Liver (tissue), 9 donors: ENCODE measurements around the gene RUNX1. TPM values are rescaled to one million over a fixed set of nuclear protein-coding genes. Genes with fewer than 3 reads are reported as not detected.
"Not testable (repeated sequence)": the region's sequence is repeated elsewhere in the genome, so short reads cannot be mapped to it uniquely, and the experiment has no call there.

Experiments
- DNase-seq: peaks from one replicate; pipeline ENCODE4 v3.0.0-alpha.2; 2017; ENCODE audit warnings: low spot score
- H3K27ac ChIP-seq, 2 donors: one replicate each; pipeline ENCODE4 v1.7.0; 2013; ENCODE audit warnings: inconsistent platforms in 2 of 2, low read length in 2 of 2, control low read depth in 1 of 2, low read depth in 1 of 2, mild to moderate bottlenecking in 1 of 2
- H3K27me3 ChIP-seq, 4 donors: one replicate each; pipeline versions ENCODE4 v1.6.1 to v1.7.0; 2013; ENCODE audit warnings: low read length in 3 of 4, inconsistent platforms in 1 of 4, mild to moderate bottlenecking in 1 of 4, moderate library complexity in 1 of 4; ENCODE audit not compliant: control insufficient read depth in 4 of 4, insufficient read depth in 4 of 4
- H3K36me3 ChIP-seq, 4 donors: one replicate each; pipeline versions ENCODE4 v1.6.1 to v1.7.0; 2013; ENCODE audit warnings: low read length in 3 of 4, mild to moderate bottlenecking in 3 of 4, low read depth in 1 of 4, moderate library complexity in 1 of 4; ENCODE audit not compliant: control insufficient read depth in 4 of 4, insufficient read depth in 3 of 4
- H3K4me1 ChIP-seq, 4 donors: one replicate each; pipeline versions ENCODE4 v1.6.1 to v1.7.0; 2013; ENCODE audit warnings: low read length in 3 of 4, mild to moderate bottlenecking in 3 of 4, moderate library complexity in 1 of 4; ENCODE audit not compliant: control insufficient read depth in 4 of 4, insufficient read depth in 4 of 4
- H3K4me3 ChIP-seq, 3 donors: one replicate each; pipeline versions ENCODE4 v1.6.1 to v1.7.0; 2013; ENCODE audit warnings: low read length in 3 of 3, control low read depth in 1 of 3, low read depth in 1 of 3, mild to moderate bottlenecking in 1 of 3
- H3K9ac ChIP-seq, 2 donors: one replicate each; pipeline ENCODE4 v1.7.0; 2013; ENCODE audit warnings: low read length in 2 of 2, mild to moderate bottlenecking in 2 of 2, moderate library complexity in 2 of 2, control low read depth in 1 of 2, low read depth in 1 of 2
- H3K9me3 ChIP-seq, 4 donors: one replicate each; pipeline versions ENCODE4 v1.6.1 to v1.7.0; 2013; ENCODE audit warnings: low read length in 3 of 4; ENCODE audit not compliant: control insufficient read depth in 4 of 4
- CTCF ChIP-seq: fragments of 150-350 bp; IDR thresholded peaks from 2 replicates; pipeline ENCODE4 v1.5.1; 2017; ENCODE audit warnings: improper control_type of control experiment, low read depth, low read length; ENCODE audit not compliant: missing input control
- EGR1 ChIP-seq, 2 donors: IDR thresholded peaks; 2 replicates each; pipeline ENCODE4 v1.6.1; 2016 to 2018; ENCODE audit warnings: antibody characterized with exemption in 2 of 2, low read depth in 2 of 2
- FOXA1 ChIP-seq: IDR thresholded peaks from 2 replicates; pipeline ENCODE4 v1.6.1; 2016; ENCODE audit warnings: antibody characterized with exemption
- FOXA2 ChIP-seq: IDR thresholded peaks from 2 replicates; pipeline ENCODE4 v1.6.1; 2016; ENCODE audit warnings: antibody characterized with exemption
- GABPA ChIP-seq, 2 donors: IDR thresholded peaks in 1 of 2; conservative IDR thresholded peaks in 1 of 2; 2 replicates each; pipeline ENCODE4 v1.6.1; 2016; ENCODE audit warnings: antibody characterized with exemption in 2 of 2, mild to moderate bottlenecking in 1 of 2, moderate library complexity in 1 of 2
- HNF4A ChIP-seq, 2 donors: conservative IDR thresholded peaks; 2 replicates each; pipeline ENCODE4 v1.6.1; 2016; ENCODE audit warnings: antibody characterized with exemption in 2 of 2, mild to moderate bottlenecking in 2 of 2
- HNF4G ChIP-seq: IDR thresholded peaks from 2 replicates; pipeline ENCODE4 v1.6.1; 2016; ENCODE audit warnings: antibody characterized with exemption
- JUND ChIP-seq, 2 donors: IDR thresholded peaks; 2 replicates each; pipeline ENCODE4 v1.6.1; 2016; ENCODE audit warnings: antibody characterized with exemption in 2 of 2
- NR2F2 ChIP-seq: IDR thresholded peaks from 2 replicates; pipeline ENCODE4 v1.6.1; 2016; ENCODE audit warnings: antibody characterized with exemption
- REST ChIP-seq: IDR thresholded peaks from 2 replicates; pipeline ENCODE4 v1.6.1; 2016; ENCODE audit warnings: antibody characterized with exemption, mild to moderate bottlenecking
- RXRA ChIP-seq, 2 donors: IDR thresholded peaks; 2 replicates each; pipeline ENCODE4 v1.6.1; 2017 to 2018; ENCODE audit warnings: antibody characterized with exemption in 2 of 2, mild to moderate bottlenecking in 1 of 2
- SP1 ChIP-seq: IDR thresholded peaks from 2 replicates; pipeline ENCODE4 v1.6.1; 2018; ENCODE audit warnings: antibody characterized with exemption, mild to moderate bottlenecking
- TAF1 ChIP-seq: conservative IDR thresholded peaks from 2 replicates; pipeline ENCODE4 v1.6.1; 2016; ENCODE audit warnings: antibody characterized with exemption, mild to moderate bottlenecking
- YY1 ChIP-seq: IDR thresholded peaks from 2 replicates; pipeline ENCODE4 v1.6.1; 2016; ENCODE audit warnings: antibody characterized with exemption, mild to moderate bottlenecking
- ZBTB33 ChIP-seq: IDR thresholded peaks from 2 replicates; pipeline ENCODE4 v1.6.1; 2016; ENCODE audit warnings: antibody characterized with exemption
- WGBS: extraction: QIAGEN DNeasy Blood & Tissue Kit; methylation state at CpG from one replicate; pipeline ENCODE4 v1.1.7; 2013; 5-methylcytosine and 5-hydroxymethylcytosine counted together
- polyA plus RNA-seq, 2 donors: library from polyadenylated mRNA; stranded (reverse) in 1 of 2; unstranded in 1 of 2; fragments of 200-250 nt in 1 of 2; fragments of >200 nt in 1 of 2; fragmentation: Nextera tagmentation in 1 of 2; extraction: Ambion mirVana in 1 of 2; gene quantifications; one replicate each; pipeline versions ENCODE4 v1.2.1 to v1.2.3, GENCODE V29; 2013 to 2015
- total RNA-seq, 2 donors: library from RNA; depleted of rRNA; stranded (reverse); fragments of >200 nt; gene quantifications; one replicate each; pipeline ENCODE4 v1.2.3, GENCODE V29; 2014
- donor health status: healthy.
- donor health status: healthy.
- donor health status: healthy.
- donor health status: healthy.
- donor health status: healthy.

Gene RUNX1
- total and polyA plus RNA-seq, 4 donors = 0.98 to 7.2 (median 3.1) TPM

- H3K9me3 ChIP-seq = no peaks in the 10 kb centered on the region
- no peak for DNase-seq
- H3K27me3 ChIP-seq = no peaks in the 10 kb centered on the region
- H3K9ac ChIP-seq = no peak overlapping the region
- H3K36me3 ChIP-seq = no peaks in the 10 kb centered on the region
- TF ChIP-seq YY1 = no peak
- no peak for TF ChIP-seq ZBTB33
- TF ChIP-seq HNF4A (conservative IDR thresholded peaks at IDR 0.05) = no peak
- no peak for TF ChIP-seq GABPA (IDR thresholded peaks at IDR 0.05 in 1 of 2, conservative IDR thresholded peaks at IDR 0.05 in 1 of 2)
- TF ChIP-seq SP1 = no peak
- TF ChIP-seq EGR1 (IDR thresholded peaks at IDR 0.05; ENCODE audit: low read depth in 2 of 2) = no peak
- no peak for TF ChIP-seq FOXA2
- no peak for TF ChIP-seq RXRA (IDR thresholded peaks at IDR 0.05)
- TF ChIP-seq REST = no peak
- no peak for TF ChIP-seq JUND (IDR thresholded peaks at IDR 0.05)
- TF ChIP-seq TAF1 = no peak
- no peak for TF ChIP-seq FOXA1
- no peak for TF ChIP-seq CTCF
- no peak for TF ChIP-seq NR2F2
- H3K27ac ChIP-seq = no peak overlapping the region
- H3K4me3 ChIP-seq = no peak overlapping the region
- H3K4me1 ChIP-seq = no peaks in the 10 kb centered on the region
Observed at GRCh38 chr21:34953950-34954349, 95.2 kb downstream of the RUNX1 start.

- Histone ChIP-seq H3K36me3 (no peaks in the 10 kb centered on the region), H3K27ac (no peak overlapping the region), H3K4me3 (no peak overlapping the region), H3K4me1 (no peaks in the 10 kb centered on the region), H3K9me3 (no peaks in the 10 kb centered on the region), H3K9ac (no peak overlapping the region), H3K27me3 (no peaks in the 10 kb centered on the region)
- DNase-seq = no peak
- TF ChIP-seq SP1 = no peak
- TF ChIP-seq REST = no peak
- no peak for TF ChIP-seq JUND (IDR thresholded peaks at IDR 0.05)
- no peak for TF ChIP-seq HNF4A (conservative IDR thresholded peaks at IDR 0.05)
- TF ChIP-seq YY1 = no peak
- no peak for TF ChIP-seq HNF4G
- no peak for TF ChIP-seq TAF1
- TF ChIP-seq FOXA2 = no peak
- TF ChIP-seq NR2F2 = no peak
- TF ChIP-seq FOXA1 = no peak
- 70% methylated on average over 1 of the region's 1 CpG for WGBS
Observed at GRCh38 chr21:34952701-34953100, 96.4 kb downstream of the RUNX1 start.

GRCh38 chr21:34951868-34952267 is 97.2 kb downstream of the RUNX1 start:
- H3K9ac ChIP-seq, H3K36me3 ChIP-seq, DNase-seq, H3K27ac ChIP-seq, H3K27me3 ChIP-seq, H3K4me1 ChIP-seq, H3K9me3 ChIP-seq, H3K4me3 ChIP-seq: not testable (repeated sequence)
- WGBS = 99% methylated on average over 4 of the region's 4 CpGs
